ENCODE measurements around the gene INTS15.
"Not testable (repeated sequence)": the region's sequence is repeated elsewhere in the genome, so short reads cannot be mapped to it uniquely, and the experiment has no call there.

INTS15 gene

DNA sequence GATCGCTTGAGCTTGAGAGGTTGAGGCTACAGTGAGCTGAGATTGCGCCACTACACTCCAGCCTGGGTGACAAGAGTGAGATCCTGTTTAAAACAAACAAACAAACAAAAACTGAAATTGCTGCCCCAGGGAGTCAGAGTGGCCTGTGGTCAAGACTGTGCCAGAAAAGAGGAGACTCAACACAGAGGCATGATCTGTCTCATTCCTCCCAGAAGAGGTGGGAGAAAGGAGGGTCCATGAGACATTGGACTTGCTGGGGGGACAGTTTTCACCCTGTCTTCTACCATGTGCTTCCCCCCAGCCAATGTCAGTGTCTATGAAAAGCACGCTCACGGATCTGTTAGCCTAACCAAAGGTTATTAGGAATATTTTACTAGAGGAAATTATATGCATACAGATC lies 28.8 kb downstream of the INTS15 start:
- DNase-seq (ENCODE audit: low read depth), result no peak

DNA sequence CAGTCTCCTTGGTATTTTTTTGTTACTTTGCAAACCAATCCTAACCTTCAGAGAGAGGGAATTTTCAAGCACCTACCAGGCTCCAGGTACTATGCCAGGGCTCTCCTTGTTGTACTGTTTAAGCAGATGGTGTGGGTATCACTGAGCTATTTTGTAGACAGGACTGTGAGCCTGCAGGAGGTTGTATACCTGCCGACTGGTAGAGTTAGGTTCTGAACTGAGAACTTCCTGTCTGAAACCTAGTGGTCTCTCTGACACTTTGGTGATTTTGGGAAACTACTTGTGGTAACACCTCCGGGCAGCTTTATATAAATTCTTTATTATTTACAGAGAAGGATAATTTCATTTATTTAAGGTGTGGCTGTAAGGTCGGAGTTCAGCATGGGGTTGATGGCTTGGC lies 30.1 kb downstream of the INTS15 start:
- DNase-seq (ENCODE audit: low read depth), result no peak

DNA sequence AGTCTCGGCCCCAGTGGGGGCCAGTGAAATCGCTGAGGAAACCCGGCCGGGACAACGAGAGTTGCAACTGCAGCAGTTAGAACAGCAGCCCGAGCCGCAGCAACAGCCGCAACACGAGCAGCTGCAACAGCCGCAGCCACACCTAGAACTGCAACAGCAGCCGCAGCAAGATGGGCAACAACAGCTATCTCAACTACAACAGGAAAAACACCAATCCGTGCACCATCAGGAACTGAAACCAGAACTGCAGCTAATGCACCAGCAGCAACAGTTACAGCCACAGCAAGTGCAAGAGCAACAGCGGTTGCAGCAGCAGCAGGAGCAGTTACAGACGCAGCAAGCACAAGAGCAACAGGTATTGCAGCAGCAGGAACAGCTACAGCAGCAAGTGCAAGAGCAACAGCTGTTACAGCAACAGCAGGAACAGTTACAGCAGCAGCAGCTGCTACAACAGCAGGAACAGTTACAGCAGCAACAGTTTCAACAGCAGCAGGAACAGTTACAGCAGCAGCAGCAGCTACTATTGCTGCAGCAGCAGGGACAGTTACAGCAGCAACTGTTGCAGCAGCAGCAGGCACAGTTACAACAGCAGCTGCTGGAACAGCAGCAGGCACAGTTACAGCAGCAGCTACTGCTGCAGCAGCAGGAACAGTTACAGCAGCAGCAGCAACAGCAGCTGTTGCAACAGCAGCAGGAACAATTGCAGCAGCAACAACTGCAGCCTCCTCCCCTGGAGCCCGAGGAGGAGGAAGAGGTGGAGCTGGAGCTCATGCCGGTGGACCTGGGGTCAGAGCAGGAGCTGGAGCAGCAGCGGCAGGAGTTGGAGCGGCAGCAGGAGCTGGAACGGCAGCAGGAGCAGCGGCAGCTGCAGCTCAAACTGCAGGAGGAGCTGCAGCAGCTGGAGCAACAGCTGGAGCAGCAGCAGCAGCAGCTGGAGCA lies 31.6 kb downstream of the INTS15 start:
- DNase-seq (ENCODE audit: low read depth), result no peak

DNA sequence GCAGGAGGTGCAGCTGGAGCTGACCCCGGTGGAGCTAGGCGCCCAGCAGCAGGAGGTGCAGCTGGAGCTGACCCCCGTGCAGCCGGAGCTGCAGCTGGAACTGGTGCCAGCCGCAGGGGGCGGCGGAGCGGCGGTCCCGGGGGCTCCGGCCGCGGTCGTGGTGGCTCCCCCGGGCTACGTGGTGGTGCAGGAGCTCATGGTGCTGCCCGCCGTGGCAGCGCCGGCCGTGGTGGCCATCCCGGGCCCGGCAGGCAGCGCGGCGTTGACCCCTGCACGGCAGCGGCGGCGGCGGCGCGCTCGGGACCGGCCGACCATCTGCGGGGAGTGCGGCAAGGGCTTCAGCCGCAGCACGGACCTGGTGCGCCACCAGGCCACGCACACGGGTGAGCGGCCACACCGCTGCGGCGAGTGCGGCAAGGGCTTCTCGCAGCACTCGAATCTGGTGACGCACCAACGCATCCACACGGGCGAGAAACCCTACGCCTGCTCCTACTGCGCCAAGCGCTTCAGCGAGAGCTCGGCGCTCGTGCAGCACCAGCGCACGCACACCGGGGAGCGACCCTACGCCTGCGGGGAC lies 32.4 kb downstream of the INTS15 start:
- DNase-seq (ENCODE audit: low read depth), result no peak

DNA sequence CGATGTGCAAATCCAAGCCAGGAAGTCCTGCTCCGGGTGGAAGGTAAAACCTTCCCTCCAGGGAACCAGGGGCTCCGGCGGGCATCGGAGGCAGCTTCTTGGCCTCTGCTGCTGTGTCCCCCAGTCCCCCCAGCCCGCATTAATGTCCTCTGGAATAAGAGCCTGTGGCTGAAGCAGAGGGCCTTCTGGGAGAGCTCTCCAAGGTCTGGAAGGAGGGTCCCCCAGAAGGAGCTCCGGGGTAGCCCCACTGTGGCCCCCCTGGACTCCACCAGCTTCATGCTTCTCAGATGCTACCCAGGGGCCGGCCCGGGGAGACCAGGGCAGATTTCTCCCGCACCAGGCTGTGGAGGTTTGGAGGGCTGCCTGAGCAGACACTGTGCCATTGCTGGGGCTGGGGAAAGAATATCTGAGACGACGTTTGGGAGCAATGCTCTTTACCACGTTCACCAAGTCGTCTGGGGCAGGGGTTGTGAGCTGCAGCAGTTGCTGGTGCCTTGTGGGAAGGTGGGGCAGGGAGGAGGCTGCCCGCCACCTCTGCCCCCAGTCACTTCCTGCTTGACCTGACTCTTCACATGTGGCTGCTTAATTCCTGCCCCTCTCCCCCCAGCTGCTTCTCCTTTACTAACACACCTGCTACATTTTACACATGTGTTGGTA lies 33.9 kb downstream of the INTS15 start:
- DNase-seq (ENCODE audit: low read depth), result no peak

DNA sequence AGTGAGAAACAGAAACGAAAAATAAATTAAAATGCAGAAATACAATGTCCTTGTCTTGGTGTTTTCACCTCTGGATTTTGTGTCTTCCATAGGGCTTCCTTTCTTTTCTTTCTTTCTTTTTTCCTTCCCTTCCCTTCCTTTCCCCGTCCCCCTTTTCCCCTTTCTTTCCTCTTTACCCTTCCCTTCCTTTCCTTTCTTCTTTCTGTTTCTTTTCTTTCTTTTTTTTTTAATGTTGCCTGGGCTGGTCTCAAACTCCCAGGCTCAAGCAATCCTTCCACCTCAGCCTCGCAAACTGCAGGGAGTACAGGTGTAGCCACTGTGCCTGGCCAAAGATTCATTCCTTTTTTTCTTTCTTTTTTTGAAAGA lies 34.4 kb downstream of the INTS15 start:
- DNase-seq (ENCODE audit: low read depth), result no peak

DNA sequence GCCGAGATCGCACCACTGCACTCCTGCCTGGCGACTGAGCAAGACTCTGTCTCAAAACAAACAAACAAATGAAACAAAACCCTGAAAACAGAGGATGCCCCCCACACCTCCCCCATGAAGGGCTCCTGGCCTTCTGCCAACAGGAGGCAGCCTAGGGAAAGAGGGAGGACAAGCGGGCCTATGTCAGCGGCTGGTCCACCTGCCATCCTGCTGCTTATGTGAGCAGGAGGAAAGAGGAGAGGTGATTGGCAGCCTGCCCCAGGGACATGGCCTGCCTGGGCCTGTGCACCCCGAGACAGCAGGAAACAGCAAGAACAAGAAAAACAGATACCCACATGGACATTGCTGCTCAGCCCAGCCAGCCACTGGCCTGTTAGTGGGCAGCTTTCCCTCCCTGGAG lies 38.2 kb downstream of the INTS15 start:
- no peak for DNase-seq (ENCODE audit: low read depth)

DNA sequence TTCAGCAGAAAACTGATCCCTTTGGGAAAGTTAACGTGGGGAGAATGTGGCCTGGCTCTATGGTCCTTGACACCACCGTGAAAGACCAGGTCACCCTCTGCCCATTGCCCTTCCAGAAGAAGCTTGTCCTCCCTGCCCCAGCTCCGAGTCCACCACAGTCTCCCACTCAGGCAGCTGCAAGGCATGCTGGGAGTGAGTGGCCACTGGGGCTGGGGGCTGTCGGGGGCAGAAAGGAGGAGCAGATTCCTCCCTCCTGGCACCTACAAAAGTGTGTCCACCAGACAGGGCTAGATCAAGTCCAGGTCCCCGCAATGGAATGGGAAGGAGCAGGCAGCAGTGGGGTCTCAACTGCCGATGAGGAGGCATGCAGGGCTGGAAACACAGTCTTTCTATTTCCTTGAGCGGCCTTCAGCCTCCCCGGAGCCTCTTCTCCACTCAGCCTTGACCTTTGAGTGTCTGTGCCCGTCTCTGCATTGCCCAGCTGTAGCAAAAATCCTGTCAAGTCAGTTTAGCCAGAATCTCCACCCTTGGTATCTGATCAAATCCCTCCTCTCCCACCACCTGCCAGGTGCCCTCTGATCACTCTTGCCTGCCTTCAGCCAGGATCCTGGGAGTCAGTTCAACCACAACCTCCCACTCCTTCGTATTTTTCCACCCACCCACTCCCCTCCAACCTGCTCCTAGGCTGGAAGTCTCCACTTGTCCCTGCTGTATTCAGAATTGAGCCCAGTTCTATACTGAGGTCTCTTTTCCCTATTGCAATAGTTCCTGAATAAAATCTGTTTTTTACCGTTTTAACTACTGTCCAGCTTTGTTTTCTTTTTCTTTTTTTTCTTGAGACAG lies 40.4 kb downstream of the INTS15 start:
- DNase-seq (ENCODE audit: low read depth), result no peak

DNA sequence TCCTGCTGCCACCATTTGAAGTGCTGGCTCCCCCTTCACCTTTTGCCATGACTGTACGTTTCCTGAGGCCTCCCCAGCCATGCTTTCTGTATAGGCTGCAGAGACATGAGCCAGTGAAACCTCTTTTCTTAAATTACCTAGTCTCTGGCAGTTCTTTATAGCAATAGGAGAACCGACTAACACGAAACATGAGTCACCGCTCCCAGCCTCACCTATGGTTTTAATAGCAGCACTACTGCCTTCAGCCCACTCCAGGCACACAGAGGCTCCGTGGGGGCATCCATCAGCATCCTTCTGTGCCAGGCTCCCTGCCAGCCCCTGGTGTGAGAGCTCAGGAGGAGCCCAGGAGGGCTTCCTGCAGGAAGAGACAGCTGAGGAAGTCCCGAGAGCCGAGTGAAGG lies 41.8 kb downstream of the INTS15 start:
- no peak for DNase-seq (ENCODE audit: low read depth)

DNA sequence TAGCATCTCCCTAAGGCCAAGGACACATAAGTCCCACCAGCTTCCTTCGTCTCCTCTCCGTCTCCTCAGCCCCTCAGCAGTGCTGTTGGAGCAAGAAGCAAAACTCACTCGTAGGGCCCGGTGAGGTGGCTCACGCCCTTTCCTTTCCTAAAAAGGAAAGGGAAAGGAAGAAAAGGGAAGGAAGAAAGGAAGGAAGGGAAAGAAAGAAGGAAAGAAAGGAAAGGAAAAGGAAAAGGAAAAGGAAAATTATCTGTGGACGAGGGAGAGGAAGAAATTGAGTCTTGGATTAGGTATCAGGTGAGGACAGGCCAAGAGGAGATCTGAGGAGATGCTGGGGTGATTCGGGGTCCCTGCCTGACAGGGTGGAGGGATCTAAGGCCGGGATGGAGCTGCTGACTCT lies 44.2 kb downstream of the INTS15 start:
- DNase-seq (ENCODE audit: low read depth), result no peak

DNA sequence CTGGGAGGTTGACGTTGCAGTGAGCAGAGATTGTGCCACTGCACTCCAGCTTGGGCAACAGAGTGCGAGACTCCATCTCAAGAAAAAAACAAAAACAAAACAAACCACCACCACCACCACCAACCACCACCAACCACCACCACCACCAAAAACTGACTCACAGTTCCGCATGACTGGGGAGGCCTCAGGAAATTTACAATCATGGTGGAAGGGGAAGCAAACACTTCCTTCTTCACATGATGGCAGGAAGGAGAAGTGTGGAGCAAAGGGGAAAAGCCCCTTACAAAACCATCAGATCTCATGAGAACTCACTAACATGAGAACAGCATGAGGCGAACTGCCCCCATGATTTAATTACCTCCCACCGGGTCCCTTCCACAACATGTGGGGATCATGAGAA lies 45.1 kb downstream of the INTS15 start:
- DNase-seq (ENCODE audit: low read depth), result not testable (repeated sequence)

DNA sequence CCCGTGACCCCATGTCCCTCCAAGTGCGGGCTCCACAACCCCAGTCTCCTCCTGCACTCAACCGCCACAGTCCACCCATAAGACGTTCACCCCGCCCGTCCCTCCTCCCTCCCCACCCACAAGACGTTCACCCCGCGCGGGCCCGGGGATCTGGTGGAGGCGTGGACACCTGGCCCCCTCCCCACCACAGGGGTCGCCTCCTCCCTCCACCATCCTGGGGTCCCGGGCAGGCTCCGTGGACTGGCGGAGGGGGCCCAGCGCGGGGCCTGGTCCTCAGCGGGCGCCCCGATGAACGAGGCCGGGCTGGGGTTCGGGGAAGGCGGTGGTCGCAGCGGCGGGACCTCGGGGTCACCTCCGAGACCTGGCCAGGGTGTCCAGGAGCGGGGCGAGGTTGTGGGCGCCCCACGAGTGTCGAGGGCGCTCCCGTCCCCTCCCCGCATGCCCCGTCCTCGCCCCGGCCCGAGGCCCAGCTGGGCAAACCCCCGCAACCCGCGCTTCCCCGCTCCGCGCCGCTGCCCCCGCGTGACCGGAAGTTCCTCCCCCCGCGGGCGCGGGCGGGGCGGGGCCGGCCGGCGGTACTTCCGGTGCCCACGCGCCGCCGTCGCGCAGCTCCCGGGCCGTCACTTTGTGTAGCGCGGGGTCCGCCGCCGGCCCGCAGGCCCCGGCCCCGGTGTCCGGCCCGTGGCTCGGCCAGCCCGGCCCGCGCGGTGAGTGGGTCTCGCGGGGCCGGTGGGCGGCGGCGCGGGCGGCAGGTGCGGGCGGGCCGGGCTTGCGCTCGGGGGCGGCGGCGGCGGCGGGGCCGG lies 47.1 kb downstream of the INTS15 start, which contains the start of gene ZNF316:
Gene ZNF316, plus strand, starts transcription at position 578 of the 803 bp plus-strand sequence. CDS start 5,092 bp downstream, outside the sequence.
- DNase-seq (ENCODE audit: low read depth), result no peak

DNA sequence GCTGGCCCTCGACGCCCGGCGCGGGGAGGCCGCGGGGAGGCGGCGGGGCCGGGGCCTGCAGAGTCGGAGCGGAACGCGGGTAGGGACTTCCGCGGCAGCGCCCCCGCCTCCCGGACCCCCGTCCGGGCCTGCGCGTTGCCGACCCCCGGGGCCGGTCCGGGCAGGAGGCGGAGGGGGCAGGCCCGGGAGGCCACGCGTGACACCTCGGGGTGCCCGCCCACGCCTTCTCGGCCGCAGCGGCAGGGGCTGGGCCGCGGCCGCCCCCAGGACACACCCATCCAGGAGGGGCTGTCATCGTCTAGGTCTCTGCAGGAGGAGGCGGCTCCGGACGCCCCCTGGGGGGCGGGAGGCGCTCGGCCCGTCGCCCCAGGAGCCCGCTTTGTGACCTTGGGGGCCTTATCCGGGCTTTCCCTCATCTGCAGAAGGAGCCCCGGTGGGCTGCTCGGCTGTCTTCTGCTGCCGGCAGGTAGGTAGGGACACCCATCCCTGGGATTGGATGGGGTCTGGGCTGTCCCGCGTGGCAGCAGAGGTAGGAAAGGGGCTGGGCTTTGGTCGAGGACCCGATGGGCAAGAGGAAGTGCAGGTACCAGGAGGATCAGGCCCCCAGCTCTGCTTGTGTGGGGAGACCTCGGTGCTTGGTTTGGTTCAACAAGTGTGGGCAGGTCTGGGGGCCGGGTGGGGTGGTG lies 47.9 kb downstream of the INTS15 start:
- peak; percentile 39 for DNase-seq (ENCODE audit: low read depth)

DNA sequence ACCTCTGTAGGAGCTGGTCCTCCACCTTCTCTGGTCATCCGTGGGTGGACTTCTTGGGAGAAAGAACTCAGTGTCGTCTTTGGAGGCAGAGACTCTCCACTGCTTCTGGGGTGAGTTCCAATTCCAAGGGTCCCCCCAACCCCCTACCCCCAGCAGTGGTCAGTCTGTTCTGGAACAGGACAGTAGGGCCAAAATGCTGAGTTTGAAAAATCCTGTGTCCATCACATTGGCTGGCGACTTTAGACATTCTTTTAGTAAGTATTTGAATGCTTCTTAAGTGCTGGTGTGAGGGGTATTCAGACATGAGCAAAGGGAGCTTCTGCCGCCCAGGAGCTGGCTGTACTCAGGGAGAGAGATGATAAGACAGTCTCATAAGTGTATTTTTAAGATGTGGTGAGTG lies 49.2 kb downstream of the INTS15 start:
- no peak for DNase-seq (ENCODE audit: low read depth)

DNA sequence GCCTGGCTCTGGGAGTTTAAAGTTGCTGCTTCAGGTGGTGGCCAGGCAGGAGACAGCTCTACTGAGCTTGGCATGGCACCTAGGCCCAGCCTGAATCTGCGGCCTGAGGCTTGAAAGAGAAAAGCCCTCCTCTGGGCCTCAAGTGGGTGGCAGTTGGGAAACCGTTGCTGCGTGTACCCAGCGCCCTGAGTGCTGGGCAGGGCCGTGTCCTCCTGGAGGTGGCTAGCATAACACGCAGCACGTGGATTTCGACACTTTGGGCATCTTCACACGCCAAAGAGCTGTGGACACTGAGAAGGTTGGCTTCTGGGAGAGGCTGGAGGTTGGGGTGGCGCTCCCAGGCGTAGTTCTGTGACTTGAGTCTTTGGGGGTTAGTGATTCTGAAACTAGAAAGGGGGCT lies 49.8 kb downstream of the INTS15 start:
- DNase-seq (ENCODE audit: low read depth), result no peak

DNA sequence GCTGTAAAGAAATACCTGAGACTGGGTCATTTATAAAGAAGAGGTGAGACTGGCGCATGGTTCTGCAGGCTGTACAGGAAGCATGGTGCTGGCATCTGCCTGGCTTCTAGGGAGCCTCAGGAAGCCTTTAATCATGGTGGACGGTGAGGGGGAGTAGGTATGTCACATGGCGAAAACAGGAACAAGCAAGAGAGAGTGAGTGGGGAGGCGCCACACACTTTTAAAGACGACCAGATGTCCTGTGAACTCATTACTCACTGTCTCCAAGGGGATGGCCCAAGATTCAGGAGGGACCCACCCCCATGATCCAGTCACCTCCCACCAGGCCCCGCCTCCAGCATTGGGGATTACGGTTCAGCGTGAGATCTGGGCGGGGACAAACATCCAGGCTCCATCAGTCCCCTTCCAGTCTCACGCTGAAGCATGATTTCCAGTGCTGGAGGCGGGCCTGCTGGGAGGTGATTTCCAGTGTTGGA lies 50.5 kb downstream of the INTS15 start:
- DNase-seq (ENCODE audit: low read depth), result no peak

DNA sequence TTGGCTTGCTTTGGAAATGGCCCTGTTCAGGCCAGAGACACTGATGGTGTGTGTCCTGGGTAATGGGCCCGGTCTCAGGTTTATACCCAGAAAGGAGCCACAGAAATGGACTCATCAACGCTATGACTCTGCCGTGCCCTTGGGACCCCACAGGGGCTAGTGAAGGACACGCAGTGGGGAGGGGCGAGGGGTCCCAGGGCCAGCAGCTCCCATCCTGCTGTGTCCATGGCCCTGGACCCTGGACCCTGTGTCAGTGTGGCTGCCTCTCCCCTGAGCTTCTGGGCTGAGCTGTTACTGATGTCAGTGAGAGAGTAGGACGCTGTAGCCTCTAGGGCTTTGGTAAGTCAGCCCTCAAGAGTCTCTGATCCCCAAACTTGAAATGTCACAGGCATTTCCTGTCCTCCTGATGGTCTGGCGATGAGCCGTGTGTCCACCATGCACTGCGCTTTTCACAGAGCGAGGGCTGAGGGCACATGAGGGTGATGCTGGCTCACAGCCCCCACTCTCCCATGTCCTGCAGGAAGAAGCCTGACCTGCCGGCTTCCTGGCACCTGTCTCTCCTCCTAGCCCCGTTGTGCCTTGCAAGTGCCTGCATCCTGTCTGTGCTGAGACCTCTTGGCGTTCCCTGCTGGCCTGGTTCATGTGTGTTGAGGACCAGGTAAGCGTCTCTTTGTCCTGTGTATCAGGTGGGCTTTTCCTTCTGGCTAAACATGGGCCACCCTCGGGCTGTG lies 51.6 kb downstream of the INTS15 start:
- DNase-seq (ENCODE audit: low read depth), result no peak

DNA sequence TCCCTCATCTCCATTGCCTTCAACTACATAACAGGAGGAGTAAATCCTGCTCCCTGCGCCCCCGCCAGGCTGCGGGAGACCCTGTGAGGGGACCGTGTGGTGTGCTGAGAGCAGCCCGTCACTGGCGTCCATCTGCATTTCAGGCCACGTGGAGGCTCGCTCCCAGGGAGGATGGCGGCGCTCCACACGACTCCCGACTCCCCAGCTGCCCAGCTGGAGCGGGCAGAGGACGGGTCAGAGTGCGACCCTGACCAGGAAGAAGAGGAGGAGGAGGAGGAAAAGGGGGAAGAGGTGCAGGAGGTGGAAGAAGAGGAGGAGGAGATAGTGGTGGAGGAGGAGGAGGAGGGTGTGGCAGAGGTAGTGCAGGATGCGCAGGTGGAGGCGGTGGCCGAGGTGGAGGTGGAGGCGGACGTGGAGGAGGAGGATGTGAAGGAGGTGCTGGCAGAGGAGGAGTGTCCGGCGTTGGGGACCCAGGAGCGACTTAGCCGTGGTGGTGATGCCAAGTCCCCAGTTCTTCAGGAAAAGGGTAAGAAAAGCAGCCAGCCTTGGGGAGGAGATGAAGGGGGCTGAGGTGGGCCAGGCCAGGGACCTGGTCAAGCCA lies 52.5 kb downstream of the INTS15 start:
- no peak for DNase-seq (ENCODE audit: low read depth)

DNA sequence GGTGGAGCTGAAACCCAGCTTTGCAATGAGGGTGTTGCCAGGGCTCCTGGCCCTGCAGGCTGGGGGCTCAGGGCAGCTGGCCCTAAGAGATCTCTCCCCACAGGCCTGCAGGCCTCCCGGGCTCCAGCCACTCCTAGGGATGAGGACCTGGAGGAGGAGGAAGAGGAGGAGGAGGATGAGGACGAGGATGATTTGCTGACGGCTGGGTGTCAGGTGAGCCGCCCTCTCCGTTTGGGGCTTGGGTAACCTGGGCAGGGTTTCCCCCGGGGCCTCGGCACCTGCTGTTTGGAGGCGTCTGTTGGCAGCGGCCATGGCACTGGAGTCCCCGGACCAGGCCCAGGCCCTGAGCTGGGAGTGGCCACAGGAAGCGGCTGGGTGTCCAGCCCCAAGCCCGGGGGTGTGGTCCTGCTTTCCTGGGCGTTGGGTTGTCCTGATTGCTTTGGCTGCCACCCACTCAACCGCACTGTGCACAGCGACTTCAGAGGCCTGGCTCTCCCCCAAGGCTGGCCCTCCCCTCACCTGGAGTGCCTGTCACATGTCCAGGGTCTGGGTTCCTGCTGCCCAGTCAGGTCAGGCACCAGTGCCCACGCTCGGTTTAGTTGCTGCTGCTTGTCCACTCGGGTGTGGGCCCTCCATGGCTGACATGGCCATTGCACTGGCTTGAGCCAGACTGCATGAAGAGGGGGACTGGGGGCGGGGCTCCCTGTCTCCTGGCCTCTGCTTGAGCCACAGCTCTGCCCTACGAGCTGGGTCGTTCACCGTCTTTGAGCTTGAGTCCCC lies 53.2 kb downstream of the INTS15 start:
- DNase-seq (ENCODE audit: low read depth), result no peak
